ENCODE data around the gene C4B.

- TF ChIP-seq CTCF (IDR thresholded peaks at IDR 0.05) = no peak
- TF ChIP-seq POLR2A (IDR thresholded peaks at IDR 0.05) = no peak
Measured at GRCh38 chr6:32047539-32047854, 32.9 kb downstream of the C4B start.

Measured in esophagus squamous epithelium (tissue), 4 donors.